ENCODE measurements around the gene GATD1.

DNA sequence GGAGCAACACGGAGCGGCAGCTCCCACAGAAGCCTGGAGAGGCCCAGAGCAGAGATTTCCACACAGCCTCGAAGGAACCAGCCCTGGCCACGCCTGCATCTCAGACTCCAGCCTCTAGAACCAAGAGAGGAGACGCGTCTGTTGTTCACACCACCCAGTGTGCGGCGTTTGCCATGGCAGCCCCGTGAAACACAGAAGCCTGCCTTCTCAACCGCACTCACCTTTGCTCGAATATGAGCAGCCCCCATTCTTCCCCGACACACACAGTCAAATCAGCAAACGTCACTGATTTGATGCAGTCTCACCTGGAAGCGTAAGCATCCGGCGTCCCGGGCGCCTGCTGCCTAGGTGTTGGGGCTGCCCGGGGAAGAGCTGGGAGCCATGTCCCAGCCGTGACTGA lies 44.2 kb downstream of the GATD1 start:
- TF ChIP-seq, protein P1, sequence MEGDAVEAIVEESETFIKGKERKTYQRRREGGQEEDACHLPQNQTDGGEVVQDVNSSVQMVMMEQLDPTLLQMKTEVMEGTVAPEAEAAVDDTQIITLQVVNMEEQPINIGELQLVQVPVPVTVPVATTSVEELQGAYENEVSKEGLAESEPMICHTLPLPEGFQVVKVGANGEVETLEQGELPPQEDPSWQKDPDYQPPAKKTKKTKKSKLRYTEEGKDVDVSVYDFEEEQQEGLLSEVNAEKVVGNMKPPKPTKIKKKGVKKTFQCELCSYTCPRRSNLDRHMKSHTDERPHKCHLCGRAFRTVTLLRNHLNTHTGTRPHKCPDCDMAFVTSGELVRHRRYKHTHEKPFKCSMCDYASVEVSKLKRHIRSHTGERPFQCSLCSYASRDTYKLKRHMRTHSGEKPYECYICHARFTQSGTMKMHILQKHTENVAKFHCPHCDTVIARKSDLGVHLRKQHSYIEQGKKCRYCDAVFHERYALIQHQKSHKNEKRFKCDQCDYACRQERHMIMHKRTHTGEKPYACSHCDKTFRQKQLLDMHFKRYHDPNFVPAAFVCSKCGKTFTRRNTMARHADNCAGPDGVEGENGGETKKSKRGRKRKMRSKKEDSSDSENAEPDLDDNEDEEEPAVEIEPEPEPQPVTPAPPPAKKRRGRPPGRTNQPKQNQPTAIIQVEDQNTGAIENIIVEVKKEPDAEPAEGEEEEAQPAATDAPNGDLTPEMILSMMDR (IDR thresholded peaks at IDR 0.05 in 4 of 5, conservative IDR thresholded peaks at IDR 0.05 in 1 of 5), result no peak
- TF ChIP-seq POLR2A (IDR thresholded peaks at IDR 0.05), result no peak
